HG03457 (cell line): ENCODE results near the gene NPAS2.

Experiments used
- ATAC-seq: cut with Tn5 transposase; IDR thresholded peaks from one replicate; pipeline ENCODE4 v1.9.1; 2021; ENCODE audit warnings: moderate number of reproducible peaks; ENCODE audit not compliant: unreplicated experiment

The NPAS2 gene, protein sequence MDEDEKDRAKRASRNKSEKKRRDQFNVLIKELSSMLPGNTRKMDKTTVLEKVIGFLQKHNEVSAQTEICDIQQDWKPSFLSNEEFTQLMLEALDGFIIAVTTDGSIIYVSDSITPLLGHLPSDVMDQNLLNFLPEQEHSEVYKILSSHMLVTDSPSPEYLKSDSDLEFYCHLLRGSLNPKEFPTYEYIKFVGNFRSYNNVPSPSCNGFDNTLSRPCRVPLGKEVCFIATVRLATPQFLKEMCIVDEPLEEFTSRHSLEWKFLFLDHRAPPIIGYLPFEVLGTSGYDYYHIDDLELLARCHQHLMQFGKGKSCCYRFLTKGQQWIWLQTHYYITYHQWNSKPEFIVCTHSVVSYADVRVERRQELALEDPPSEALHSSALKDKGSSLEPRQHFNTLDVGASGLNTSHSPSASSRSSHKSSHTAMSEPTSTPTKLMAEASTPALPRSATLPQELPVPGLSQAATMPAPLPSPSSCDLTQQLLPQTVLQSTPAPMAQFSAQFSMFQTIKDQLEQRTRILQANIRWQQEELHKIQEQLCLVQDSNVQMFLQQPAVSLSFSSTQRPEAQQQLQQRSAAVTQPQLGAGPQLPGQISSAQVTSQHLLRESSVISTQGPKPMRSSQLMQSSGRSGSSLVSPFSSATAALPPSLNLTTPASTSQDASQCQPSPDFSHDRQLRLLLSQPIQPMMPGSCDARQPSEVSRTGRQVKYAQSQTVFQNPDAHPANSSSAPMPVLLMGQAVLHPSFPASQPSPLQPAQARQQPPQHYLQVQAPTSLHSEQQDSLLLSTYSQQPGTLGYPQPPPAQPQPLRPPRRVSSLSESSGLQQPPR

DNA sequence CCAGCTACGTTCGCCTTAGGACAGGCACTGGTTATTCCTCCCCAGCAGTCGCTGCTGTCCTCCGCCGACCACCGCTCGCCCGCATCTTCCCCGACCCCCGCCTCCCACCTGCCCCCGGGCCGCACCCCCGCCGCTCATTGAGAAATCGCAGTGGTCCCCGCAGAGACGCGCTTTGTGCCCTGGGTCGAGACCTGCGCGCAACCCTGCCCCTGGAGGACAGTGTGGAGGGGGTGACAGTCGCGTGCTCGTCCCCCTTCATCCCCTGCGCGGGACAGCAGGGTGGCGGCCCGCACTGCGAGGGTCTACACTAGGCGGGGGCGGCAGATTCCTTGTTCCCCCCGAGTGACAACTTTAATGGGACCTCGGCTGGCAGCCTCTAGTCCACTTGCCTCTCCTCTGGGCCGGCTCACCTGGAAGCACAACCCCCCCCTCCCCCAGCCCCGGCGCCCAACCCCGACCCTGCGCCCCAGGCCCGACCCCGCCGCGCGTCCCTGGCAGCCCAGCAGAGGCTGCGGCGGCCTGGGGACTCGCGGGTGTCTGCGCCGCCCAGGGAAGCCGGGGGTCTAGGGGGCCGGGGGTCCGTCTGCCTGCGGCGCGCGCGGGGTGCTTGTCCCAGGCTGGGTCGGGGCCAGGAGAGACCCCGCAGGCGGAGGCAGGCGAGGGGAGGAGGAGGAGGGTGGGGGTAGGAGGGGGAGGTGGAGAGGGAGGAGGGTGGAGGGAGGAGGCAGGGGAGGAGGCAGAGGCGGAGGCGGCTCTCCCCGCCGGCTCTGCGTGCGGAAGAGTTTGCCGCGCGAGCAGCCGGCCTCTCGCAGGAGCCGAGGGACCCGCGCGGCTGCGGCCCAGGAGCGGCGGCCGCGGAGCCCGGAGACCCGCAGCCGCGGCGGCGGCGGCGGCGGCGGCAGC is at the start of gene NPAS2:
Gene NPAS2 (plus strand): TSS at position 770 of the 903 bp plus-strand sequence. CDS start 84,616 bp downstream, outside the sequence.
- ATAC-seq, result no peak

DNA sequence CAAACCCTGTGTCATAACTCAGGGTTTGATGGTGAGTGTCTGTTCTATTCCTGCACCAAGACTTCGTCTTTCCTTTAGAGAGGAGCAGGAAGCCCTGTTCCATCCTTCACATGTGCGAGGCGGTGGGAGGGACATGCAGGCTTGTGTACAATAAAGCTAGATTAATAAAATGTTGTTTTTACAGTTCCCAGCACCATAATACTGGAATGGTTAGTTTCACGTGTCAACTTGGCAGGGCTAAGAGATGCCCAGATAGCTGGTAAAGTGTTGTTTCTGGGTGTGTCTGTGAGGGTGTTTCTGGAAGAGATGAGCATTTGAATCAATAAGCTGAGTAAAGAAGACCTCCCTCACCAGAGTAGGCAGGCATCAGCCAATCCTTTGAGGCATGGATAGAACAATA is 48.8 kb upstream of the NPAS2 start:
- no peak for ATAC-seq

DNA sequence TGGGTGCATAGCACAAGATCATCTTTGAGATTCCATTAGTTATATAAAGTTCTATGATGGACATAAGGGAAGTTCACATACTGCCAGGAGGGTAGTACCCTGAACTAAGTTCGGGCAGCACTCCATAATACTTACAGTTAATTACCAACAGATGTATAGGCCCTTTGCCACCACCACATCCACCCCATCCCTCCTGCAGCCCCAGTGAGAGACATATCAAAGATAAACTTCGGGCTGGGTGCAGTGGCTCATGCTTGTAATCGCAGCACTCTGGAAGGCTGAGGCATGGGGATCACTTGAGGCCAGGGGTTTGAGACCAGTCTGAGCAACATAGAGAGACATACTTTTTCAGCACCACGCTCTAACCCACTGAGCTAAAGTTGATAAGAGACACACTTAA is 46.4 kb upstream of the NPAS2 start:
- ATAC-seq, result no peak

GRCh38 chr2:100776445-100776844 is 43.5 kb upstream of the NPAS2 start:
- no peak for ATAC-seq

- ATAC-seq, result no peak
Measured at GRCh38 chr2:100778637-100779450, 41.1 kb upstream of the NPAS2 start.

DNA sequence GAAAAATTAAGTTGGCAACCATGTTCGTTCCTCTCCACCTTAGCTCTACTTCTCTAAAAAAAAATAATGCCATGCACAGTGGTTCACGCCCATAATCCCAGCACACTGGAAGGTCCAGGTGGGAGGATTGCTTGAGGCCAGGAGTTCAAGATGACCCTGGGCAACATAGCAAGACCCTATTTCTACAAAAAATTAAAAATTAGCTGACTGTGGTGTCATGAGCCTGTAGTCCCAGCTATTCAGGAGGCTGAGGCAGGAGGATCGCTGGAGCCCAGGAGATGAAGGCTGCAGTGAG is 40.1 kb upstream of the NPAS2 start:
- no peak for ATAC-seq

DNA sequence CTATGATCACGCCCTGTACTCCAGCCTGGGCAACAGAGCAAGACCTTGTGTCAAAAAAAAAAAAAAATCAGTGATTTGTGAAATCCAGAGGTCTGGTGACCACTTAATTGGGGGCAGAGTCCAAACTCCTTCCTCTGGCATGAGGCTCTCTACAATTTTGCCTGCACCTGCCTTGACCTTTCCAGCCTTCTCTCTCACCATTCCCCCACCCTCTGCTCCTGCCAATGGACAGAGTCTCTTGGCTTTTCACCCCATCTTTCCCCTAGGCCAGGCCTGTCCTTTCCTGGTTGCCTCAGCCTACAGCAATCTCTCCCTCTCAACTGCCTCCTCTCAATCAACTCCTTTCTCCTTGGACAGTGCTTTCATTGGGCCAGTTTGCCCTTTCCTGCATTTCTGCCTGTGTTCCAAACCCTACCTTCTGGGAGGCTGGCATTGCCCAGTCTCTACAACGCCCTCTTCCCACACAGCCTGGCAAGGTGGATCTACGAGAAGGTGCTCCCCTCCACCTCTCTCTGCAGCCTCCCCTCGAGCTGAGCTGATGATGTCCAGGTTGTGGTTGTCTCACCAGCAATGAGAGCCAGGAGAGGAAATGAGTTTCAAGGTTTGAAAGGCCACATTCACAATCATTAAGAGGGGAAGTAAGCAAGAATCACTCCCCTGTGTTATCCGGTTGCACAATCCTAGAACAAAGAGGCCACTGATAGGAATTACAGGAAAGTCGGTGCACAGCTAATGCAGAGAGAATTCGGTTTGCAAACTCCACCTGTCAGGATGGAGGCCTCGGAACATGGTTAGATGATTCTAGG is 39.5 kb upstream of the NPAS2 start:
- ATAC-seq, result no peak

GRCh38 chr2:100781009-100781325 is 39.0 kb upstream of the NPAS2 start:
- ATAC-seq, result no peak

DNA sequence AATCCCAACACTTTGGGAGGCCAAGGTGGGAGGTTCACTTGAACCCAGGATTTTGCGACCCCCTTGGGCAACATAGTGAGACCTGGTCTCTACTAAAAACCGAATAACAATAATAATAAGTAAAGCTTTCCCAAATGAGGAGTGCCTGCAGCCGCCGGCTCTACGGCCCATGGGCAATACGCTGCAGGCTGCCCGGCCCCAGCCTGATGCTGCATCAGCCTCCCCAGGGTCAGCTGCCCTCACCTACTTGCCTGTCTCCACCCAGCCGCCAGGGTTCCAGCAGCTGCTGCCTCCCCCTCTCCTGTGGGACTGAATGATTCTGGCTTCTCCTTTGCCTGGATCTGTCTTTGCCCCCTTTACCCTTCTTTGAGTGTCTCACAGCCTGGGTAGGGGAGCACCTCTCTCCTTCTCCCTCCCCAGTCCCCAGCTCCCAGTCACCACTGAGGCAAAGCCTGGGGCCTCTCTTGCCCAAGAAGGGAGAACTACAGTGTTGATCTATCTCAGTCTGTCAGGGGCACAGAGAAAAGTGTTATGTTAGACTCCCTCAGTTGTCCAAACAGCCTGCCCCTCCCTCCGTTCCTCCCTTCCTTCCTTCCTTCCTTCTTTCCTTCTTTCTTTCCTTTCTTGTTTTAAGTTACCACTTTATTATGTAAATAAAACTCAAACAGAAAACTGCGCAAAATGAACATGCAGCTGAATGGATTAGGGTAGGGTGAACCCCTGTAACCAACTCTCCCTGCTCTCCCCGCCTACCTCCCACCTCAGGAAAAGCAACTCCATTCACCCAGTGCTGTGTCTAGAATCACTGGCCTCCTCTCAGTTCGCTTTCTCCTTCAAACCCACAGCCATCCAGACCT is 38.2 kb upstream of the NPAS2 start:
- ATAC-seq, result no peak

DNA sequence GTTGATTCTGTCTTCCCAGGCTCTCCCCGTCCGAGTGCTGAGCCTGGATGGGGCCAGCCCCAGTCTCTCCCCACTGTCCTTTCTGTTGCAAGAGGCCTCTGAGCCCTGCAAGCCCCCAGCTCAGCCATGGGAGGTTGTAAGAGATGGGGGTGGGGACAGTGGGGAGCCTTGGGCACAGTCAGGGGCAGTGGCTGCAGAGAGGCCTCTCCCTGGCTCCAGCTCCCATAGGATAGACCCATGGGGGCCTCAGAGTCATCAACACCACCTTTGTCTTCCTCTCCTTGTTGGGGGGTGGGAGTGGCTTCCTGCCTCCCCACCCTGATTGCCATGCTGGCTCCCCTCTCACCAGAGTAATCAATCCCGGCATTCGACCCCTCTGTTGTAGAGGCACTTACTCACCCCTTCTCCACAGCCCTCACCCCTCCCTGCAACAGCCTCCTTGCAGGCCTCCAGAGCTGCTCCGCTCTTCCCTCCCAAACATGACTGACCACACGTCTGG is 37.5 kb upstream of the NPAS2 start:
- ATAC-seq, result no peak

GRCh38 chr2:100783987-100784386 is 36.0 kb upstream of the NPAS2 start:
- no peak for ATAC-seq

DNA sequence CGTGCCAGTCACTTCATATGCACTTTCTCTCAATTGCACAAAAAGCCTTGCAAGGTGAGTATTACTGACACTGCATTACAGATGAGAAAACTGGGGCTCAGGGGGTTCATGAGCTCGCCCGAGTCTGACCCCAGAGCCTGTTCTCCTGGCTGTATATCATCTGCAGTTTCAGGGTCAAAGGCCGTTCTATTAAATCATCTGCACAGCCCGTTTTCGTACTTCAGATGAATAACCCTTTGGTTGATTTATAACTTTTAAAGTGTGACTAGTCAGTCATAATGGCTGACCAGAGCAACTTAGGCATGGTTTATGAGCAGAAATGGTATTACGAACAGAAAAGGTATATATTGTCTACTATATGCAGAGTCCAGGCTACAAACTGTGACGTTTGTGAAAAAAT is 35.3 kb upstream of the NPAS2 start:
- no peak for ATAC-seq

- no peak for ATAC-seq
Measured at GRCh38 chr2:100785626-100786296, 34.2 kb upstream of the NPAS2 start.

GRCh38 chr2:100786297-100786658 is 33.7 kb upstream of the NPAS2 start:
- no peak for ATAC-seq

GRCh38 chr2:100786985-100787384 is 33.0 kb upstream of the NPAS2 start:
- no peak for ATAC-seq

DNA sequence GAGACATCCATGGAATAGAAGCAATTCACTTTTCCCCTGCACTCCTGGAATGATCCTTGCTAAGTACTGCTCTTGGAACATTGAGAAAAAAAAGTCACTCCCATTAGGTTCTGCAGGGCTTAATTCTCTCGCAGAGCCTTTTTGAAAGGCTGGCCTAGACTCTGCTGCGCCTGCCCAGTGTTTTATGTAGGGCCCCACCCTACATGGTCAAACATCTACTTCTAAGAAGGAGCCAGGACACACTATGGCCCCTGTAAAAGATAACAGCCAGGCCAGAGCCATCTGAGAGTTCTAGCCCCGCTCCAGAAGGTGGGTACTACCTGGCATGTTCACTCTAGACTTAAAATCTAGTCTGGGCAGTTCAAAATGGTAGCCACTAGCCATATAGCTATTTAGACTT is 30.6 kb upstream of the NPAS2 start:
- ATAC-seq, result no peak

DNA sequence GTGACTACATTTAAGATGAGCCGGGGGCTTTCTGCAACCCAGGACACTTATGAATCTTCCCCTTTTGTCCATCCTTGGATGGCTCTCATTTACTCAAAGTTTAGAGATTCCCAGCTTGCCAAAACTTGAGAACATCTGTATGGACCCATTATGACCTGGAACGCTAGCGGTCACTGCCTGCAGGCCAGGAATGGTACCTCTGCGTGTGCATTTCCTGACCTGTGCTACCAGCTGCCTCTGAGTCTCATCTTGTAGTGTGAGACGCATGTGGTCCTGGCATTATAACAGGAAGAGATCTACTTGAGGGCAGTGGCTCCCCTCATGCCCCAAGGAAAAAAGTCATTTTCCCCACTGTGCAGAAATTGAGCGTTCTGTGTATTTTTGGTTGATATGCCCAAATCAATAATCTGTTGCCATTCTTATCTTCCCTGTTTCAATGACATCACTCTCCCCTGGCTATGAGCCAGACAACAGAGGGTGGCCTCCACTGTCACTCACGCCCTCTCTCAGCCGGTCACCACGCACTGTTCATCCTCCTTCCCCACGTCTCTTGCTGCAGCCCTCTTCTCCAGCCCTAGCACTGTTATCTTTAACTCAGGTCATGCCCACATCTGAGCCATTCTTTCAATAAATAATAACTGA is 28.5 kb upstream of the NPAS2 start:
- ATAC-seq, result no peak

GRCh38 chr2:100791936-100792308 is 28.0 kb upstream of the NPAS2 start:
- ATAC-seq, result no peak
